Measurements from ENCODE around the gene MTX2.

- TF ChIP-seq CTCF (IDR thresholded peaks at IDR 0.05) (no peak), POLR2A (IDR thresholded peaks at IDR 0.05) (no peak)
Measured at GRCh38 chr2:176370467-176371171, 101.4 kb downstream of the MTX2 start.

Data from vagina (tissue), 2 donors.